Measurements from ENCODE around the gene MDFI. TPM values are rescaled to one million over a fixed set of nuclear protein-coding genes. Genes with fewer than 3 reads are reported as not detected.

Gene MDFI
- total and polyA plus RNA-seq, 2 experiments from 2014 or later: not detected

- DNase-seq: no peak
- no peaks in the 10 kb centered on the region for H3K9me3 ChIP-seq (ENCODE audit: low read depth)
- H2AFZ ChIP-seq: no peak overlapping the region
- no peaks in the 10 kb centered on the region for H3K36me3 ChIP-seq (ENCODE audit: low read depth)
- no peak overlapping the region for H3K9ac ChIP-seq
- no peaks in the 10 kb centered on the region for H4K20me1 ChIP-seq (ENCODE audit: insufficient read depth)
- H3K9me2 ChIP-seq (ENCODE audit: insufficient read depth): no peaks in the 10 kb centered on the region
- no peak overlapping the region for H3K27ac ChIP-seq
- TF ChIP-seq EZH2phosphoT487 (IDR thresholded peaks at IDR 0.05; ENCODE audit: insufficient read depth, low read depth): no peak
- no peak for TF ChIP-seq EZH2 (IDR thresholded peaks at IDR 0.05; ENCODE audit: insufficient read depth, poor library complexity, severe bottlenecking)
- H3K4me3 ChIP-seq: no peak overlapping the region
- in situ Hi-C loops (cut with MboI): no loop called here
- no peaks in the 10 kb centered on the region for H3K79me2 ChIP-seq (ENCODE audit: insufficient read depth)
- H3K4me2 ChIP-seq (ENCODE audit: unreplicated experiment): no peak overlapping the region
- no peaks in the 10 kb centered on the region for H3K4me1 ChIP-seq (ENCODE audit: insufficient read depth)
- no peaks in the 10 kb centered on the region for H3F3A ChIP-seq (ENCODE audit: insufficient read depth)
- 73% methylated on average over 14 of the region's 14 CpGs for WGBS, 2 experiments (ENCODE audit: low coverage in 1 of 2, low lambda C conversion rate in 2 of 2, missing lambda C conversion rate in 2 of 2)
- H3K27me3 ChIP-seq (replicated peaks; ENCODE audit: insufficient read depth): peaks cover 18% of the 10 kb centered on the region
These were observed 7.9 kb downstream of the MDFI start for GRCh38 chr6:41646026-41646795.

GRCh38 chr6:41647061-41647511 is 8.8 kb downstream of the MDFI start:
- no peak overlapping the region for H3K9ac ChIP-seq
- H3K27me3 ChIP-seq (replicated peaks; ENCODE audit: insufficient read depth): peaks cover 15% of the 10 kb centered on the region
- H3K4me3 ChIP-seq: no peak overlapping the region
- TF ChIP-seq EZH2phosphoT487 (IDR thresholded peaks at IDR 0.05; ENCODE audit: insufficient read depth, low read depth) (no peak), EZH2 (IDR thresholded peaks at IDR 0.05; ENCODE audit: insufficient read depth, poor library complexity, severe bottlenecking) (no peak)
- WGBS, 2 experiments (ENCODE audit: low coverage in 1 of 2, low lambda C conversion rate in 2 of 2, missing lambda C conversion rate in 2 of 2): 52 to 53% methylated on average over 9 of the region's 9 CpGs
- no peaks in the 10 kb centered on the region for H3K9me2 ChIP-seq (ENCODE audit: insufficient read depth)
- H3F3A ChIP-seq (ENCODE audit: insufficient read depth): no peaks in the 10 kb centered on the region
- H3K27ac ChIP-seq: no peak overlapping the region
- no peaks in the 10 kb centered on the region for H3K36me3 ChIP-seq (ENCODE audit: low read depth)
- no peaks in the 10 kb centered on the region for H3K9me3 ChIP-seq (ENCODE audit: low read depth)
- no peaks in the 10 kb centered on the region for H3K79me2 ChIP-seq (ENCODE audit: insufficient read depth)
- in situ Hi-C loops (cut with MboI): no loop called here
- no peaks in the 10 kb centered on the region for H3K4me1 ChIP-seq (ENCODE audit: insufficient read depth)
- H3K4me2 ChIP-seq (ENCODE audit: unreplicated experiment): no peak overlapping the region
- H2AFZ ChIP-seq: no peak overlapping the region
- H4K20me1 ChIP-seq (ENCODE audit: insufficient read depth): no peaks in the 10 kb centered on the region
- DNase-seq: no peak

- Histone ChIP-seq H3K9ac (no peak overlapping the region), H3K36me3 (ENCODE audit: low read depth) (no peaks in the 10 kb centered on the region), H3K4me1 (ENCODE audit: insufficient read depth) (no peaks in the 10 kb centered on the region), H3K79me2 (ENCODE audit: insufficient read depth) (no peaks in the 10 kb centered on the region), H3K9me3 (ENCODE audit: low read depth) (no peaks in the 10 kb centered on the region), H4K20me1 (ENCODE audit: insufficient read depth) (no peaks in the 10 kb centered on the region), H3K4me2 (ENCODE audit: unreplicated experiment) (no peak overlapping the region), H2AFZ (no peak overlapping the region), H3K4me3 (no peak overlapping the region), H3K27ac (no peak overlapping the region), H3F3A (ENCODE audit: insufficient read depth) (no peaks in the 10 kb centered on the region), H3K27me3 (replicated peaks; ENCODE audit: insufficient read depth) (peaks cover 15% of the 10 kb centered on the region), H3K9me2 (ENCODE audit: insufficient read depth) (no peaks in the 10 kb centered on the region)
- DNase-seq: no peak
- TF ChIP-seq EZH2 (IDR thresholded peaks at IDR 0.05; ENCODE audit: insufficient read depth, poor library complexity, severe bottlenecking) (no peak), EZH2phosphoT487 (IDR thresholded peaks at IDR 0.05; ENCODE audit: insufficient read depth, low read depth) (no peak)
- WGBS, 2 experiments (ENCODE audit: low coverage in 1 of 2, low lambda C conversion rate in 2 of 2, missing lambda C conversion rate in 2 of 2): 64 to 69% methylated on average over 7 of the region's 7 CpGs
- in situ Hi-C loops (cut with MboI): no loop called here
These were observed 9.9 kb downstream of the MDFI start for GRCh38 chr6:41648070-41648585.

GRCh38 chr6:41648921-41649320 is 10.7 kb downstream of the MDFI start:
- H3K9me2 ChIP-seq (ENCODE audit: insufficient read depth): no peaks in the 10 kb centered on the region
- no peak for TF ChIP-seq EZH2 (IDR thresholded peaks at IDR 0.05; ENCODE audit: insufficient read depth, poor library complexity, severe bottlenecking)
- TF ChIP-seq EZH2phosphoT487 (IDR thresholded peaks at IDR 0.05; ENCODE audit: insufficient read depth, low read depth): no peak
- H3K27ac ChIP-seq: no peak overlapping the region
- H4K20me1 ChIP-seq (ENCODE audit: insufficient read depth): no peaks in the 10 kb centered on the region
- in situ Hi-C loops (cut with MboI): no loop called here
- H3K36me3 ChIP-seq (ENCODE audit: low read depth): no peaks in the 10 kb centered on the region
- H3K27me3 ChIP-seq (replicated peaks; ENCODE audit: insufficient read depth): peaks cover 11% of the 10 kb centered on the region
- no peak overlapping the region for H3K4me2 ChIP-seq (ENCODE audit: unreplicated experiment)
- no peaks in the 10 kb centered on the region for H3K79me2 ChIP-seq (ENCODE audit: insufficient read depth)
- 43% methylated on average over 5 of the region's 5 CpGs for WGBS, 2 experiments (ENCODE audit: low coverage in 1 of 2, low lambda C conversion rate in 2 of 2, missing lambda C conversion rate in 2 of 2)
- no peak overlapping the region for H3K9ac ChIP-seq
- no peaks in the 10 kb centered on the region for H3K9me3 ChIP-seq (ENCODE audit: low read depth)
- H2AFZ ChIP-seq: no peak overlapping the region
- no peak overlapping the region for H3K4me3 ChIP-seq
- no peak for DNase-seq
- H3K4me1 ChIP-seq (ENCODE audit: insufficient read depth): no peaks in the 10 kb centered on the region
- no peaks in the 10 kb centered on the region for H3F3A ChIP-seq (ENCODE audit: insufficient read depth)
